Upper lobe of left lung (tissue), 4 donors: ENCODE results near the gene ANP32A.

Experiments
- CTCF ChIP-seq, 6 experiments: fragments of 450-650 bp in 4 of 6; fragments of 200-600 bp in 2 of 6; sonication (generic) in 2 of 6; IDR thresholded peaks; one replicate each; pipeline ENCODE4 v1.5.1; 2016 to 2019; ENCODE audit warnings: antibody characterized with exemption in 6 of 6
- EP300 ChIP-seq, 4 donors: sonication (generic); formaldehyde crosslinking; IDR thresholded peaks; one replicate each; pipeline ENCODE4 v1.5.1; 2017; ENCODE audit warnings: antibody characterized with exemption in 4 of 4, control low read depth in 2 of 4
- POLR2A ChIP-seq, 4 donors: fragments of 450-650 bp; IDR thresholded peaks; one replicate each; pipeline ENCODE4 v1.5.1; 2016 to 2017; ENCODE audit warnings: antibody characterized with exemption in 4 of 4, mild to moderate bottlenecking in 2 of 4
- POLR2AphosphoS5 ChIP-seq, 2 donors: sonication (generic); formaldehyde crosslinking; IDR thresholded peaks; one replicate each; pipeline ENCODE4 v1.5.1; 2017; ENCODE audit warnings: antibody characterized with exemption in 2 of 2

- TF ChIP-seq CTCF (IDR thresholded peaks at IDR 0.05) = no peak
- TF ChIP-seq POLR2AphosphoS5 (IDR thresholded peaks at IDR 0.05) = no peak
- TF ChIP-seq POLR2A (IDR thresholded peaks at IDR 0.05) = no peak
- TF ChIP-seq EP300 (IDR thresholded peaks at IDR 0.05) = no peak
Observed at GRCh38 chr15:68776477-68777270, 44.0 kb downstream of the ANP32A start.
